ENCODE data around the gene TMEM19.

The TMEM19 gene

DNA sequence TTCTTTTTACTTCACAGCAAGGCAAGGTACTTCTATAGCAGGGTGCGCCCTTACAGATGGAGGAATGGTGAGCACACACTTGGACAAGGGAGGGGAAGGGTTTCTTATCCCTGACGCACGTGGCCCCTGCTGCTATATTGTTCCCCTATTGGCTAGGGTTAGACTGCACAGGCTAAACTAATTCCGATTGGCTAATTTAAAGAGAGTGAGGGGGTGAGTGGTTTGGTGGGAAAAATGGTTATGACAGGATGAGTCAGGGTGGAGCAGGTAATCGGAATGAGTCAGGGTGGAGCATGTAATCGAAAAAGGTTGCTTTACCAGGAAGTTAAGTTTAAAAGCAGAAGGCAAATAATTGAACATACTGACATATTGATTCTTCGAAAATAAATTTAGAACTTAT, 45.1 kb downstream of the TMEM19 start:
- Histone ChIP-seq H3K4me3 (no peak overlapping the region), H3K27me3 (no peaks in the 10 kb centered on the region), H3K36me3 (no peaks in the 10 kb centered on the region), H3K27ac (no peak overlapping the region), H3K9me3 (no peaks in the 10 kb centered on the region), H3K4me1 (no peaks in the 10 kb centered on the region)
- intact Hi-C loops (cut with DNase I; ENCODE audit: low total_unique reads) = no loop called here
- DNase-seq = no peak
- TF ChIP-seq, protein P1, sequence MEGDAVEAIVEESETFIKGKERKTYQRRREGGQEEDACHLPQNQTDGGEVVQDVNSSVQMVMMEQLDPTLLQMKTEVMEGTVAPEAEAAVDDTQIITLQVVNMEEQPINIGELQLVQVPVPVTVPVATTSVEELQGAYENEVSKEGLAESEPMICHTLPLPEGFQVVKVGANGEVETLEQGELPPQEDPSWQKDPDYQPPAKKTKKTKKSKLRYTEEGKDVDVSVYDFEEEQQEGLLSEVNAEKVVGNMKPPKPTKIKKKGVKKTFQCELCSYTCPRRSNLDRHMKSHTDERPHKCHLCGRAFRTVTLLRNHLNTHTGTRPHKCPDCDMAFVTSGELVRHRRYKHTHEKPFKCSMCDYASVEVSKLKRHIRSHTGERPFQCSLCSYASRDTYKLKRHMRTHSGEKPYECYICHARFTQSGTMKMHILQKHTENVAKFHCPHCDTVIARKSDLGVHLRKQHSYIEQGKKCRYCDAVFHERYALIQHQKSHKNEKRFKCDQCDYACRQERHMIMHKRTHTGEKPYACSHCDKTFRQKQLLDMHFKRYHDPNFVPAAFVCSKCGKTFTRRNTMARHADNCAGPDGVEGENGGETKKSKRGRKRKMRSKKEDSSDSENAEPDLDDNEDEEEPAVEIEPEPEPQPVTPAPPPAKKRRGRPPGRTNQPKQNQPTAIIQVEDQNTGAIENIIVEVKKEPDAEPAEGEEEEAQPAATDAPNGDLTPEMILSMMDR (IDR thresholded peaks at IDR 0.05) = no peak

DNA sequence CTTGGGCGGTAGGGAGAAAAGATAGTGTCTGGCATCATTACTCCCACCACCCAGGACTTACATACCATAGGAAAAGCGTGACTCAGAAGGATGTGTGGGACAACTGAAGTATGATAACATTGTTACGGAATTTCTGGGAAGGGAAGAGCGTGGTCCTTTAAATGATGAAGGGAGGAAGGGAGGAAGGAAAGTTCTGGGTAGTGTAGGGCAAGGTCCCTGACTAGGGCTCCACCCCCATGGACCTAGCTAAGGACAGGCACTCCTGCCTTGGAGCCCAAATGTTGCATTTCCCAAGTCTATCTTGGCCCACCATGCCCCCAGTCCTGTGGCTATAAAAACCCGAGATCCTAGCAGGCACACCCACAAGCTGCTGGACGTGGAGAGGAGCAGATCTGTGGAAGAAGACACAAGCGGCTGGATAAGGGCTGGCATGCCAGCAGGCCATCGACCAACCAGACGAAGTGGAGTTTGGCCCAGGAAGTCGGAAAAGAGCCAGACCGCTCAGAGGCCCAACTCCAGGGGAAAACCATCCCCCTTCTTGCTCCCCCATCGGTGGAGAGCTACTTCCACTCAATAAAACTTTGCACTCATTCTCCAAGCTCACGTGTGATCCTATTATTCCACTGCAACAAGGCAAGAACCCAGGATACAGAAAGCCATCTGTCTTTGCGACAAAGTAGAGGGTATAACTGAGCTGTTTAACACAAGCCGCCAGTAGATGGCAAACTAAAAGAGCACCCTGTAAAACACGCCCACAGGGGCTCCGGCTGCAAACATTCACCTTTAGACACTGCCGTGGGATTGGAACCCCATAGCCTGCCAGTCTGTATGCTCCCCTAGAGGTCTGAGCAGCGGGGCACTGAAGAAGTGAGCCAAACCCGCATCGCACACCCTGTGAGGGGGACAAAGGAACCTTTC, 45.8 kb downstream of the TMEM19 start:
- no peak overlapping the region for H3K27ac ChIP-seq
- H3K27me3 ChIP-seq = no peaks in the 10 kb centered on the region
- no peak for DNase-seq
- H3K4me1 ChIP-seq = no peaks in the 10 kb centered on the region
- TF ChIP-seq, protein P1 (IDR thresholded peaks at IDR 0.05) = no peak
- no peaks in the 10 kb centered on the region for H3K9me3 ChIP-seq
- intact Hi-C loops (cut with DNase I; ENCODE audit: low total_unique reads) = no loop called here
- H3K36me3 ChIP-seq = no peaks in the 10 kb centered on the region
- H3K4me3 ChIP-seq = no peak overlapping the region

DNA sequence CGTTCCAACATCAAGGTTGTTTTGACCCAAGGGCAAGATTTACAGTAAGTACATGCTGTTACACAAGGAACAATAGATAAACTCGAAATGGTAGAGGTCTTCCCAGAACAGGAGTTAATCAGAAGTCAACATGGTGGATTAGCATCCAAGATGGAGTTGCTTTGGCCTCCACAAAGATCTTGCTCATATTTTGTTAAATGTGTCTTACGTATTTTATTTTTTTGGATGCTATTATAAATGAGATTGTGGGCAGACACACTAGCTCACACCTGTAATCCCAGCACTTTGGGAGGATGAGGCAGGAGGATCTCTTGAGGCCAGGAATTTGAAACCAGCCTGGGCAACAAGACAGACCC, 46.5 kb downstream of the TMEM19 start:
- no peaks in the 10 kb centered on the region for H3K9me3 ChIP-seq
- H3K27ac ChIP-seq = no peak overlapping the region
- no peaks in the 10 kb centered on the region for H3K4me1 ChIP-seq
- no peaks in the 10 kb centered on the region for H3K36me3 ChIP-seq
- H3K27me3 ChIP-seq = no peaks in the 10 kb centered on the region
- DNase-seq = no peak
- no peak overlapping the region for H3K4me3 ChIP-seq
- intact Hi-C loops (cut with DNase I; ENCODE audit: low total_unique reads) = no loop called here
- TF ChIP-seq, protein P1 (IDR thresholded peaks at IDR 0.05) = no peak

DNA sequence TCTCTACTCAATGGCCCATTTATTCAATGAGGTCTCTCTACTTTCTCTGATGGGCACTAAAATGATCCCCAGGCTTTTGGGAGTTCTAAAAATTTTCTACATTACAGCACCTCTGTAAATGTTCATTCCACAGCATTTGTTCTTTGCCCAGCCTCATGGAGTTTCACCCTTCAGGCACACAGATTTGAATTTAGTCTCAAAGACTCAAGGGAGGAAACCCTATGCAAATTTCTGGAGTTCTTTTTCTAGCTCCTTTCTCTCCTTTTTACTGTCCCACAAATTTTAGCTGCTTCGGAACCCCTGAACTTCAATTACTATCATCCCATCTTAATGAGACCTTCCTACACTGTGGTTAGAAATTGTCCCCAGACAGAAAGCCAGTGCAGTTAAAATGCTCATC, 51.3 kb downstream of the TMEM19 start:
- Histone ChIP-seq H3K27ac (no peak overlapping the region), H3K9me3 (no peaks in the 10 kb centered on the region), H3K4me3 (no peak overlapping the region), H3K36me3 (no peaks in the 10 kb centered on the region), H3K27me3 (no peaks in the 10 kb centered on the region), H3K4me1 (no peaks in the 10 kb centered on the region)
- DNase-seq = no peak
- intact Hi-C loops (cut with DNase I; ENCODE audit: low total_unique reads) = no loop called here
- TF ChIP-seq, protein P1 (IDR thresholded peaks at IDR 0.05) = no peak

DNA sequence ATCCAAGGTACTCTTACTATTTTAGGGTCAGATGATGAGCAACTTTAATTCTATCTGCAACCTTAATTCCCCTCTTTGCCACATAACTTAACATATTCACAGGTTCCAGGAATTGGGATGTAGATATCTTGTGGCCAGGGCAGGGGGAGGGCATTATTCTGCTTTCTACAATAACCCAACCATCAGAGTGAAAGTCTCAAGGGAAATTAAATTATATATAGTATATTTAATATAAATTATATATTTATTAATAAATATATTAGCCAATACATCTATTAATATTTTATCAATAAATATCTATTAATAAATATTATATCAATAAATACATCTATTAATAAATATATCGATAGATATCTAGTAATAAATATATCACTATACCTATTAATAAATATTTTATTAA, 57.1 kb downstream of the TMEM19 start:
- Histone ChIP-seq H3K9me3 (no peaks in the 10 kb centered on the region), H3K27me3 (no peaks in the 10 kb centered on the region), H3K36me3 (no peaks in the 10 kb centered on the region), H3K27ac (no peak overlapping the region), H3K4me1 (no peaks in the 10 kb centered on the region), H3K4me3 (no peak overlapping the region)
- TF ChIP-seq, protein P1 (IDR thresholded peaks at IDR 0.05) = no peak
- no peak for DNase-seq
- intact Hi-C loops (cut with DNase I; ENCODE audit: low total_unique reads) = no loop called here
